Astrocyte of the cerebellum (primary cell): ENCODE measurements around the gene SCGB2B2.

Experiments
- DNase-seq: peaks from one replicate; pipeline ENCODE4 v3.0.0-alpha.2; 2011; ENCODE audit warnings: low read depth
- H3K4me3 ChIP-seq: 2 replicates; pipeline ENCODE4 v1.5.1; 2011; ENCODE audit warnings: mild to moderate bottlenecking, low read depth, low read length, moderate library complexity
- CTCF ChIP-seq: IDR thresholded peaks from 2 replicates; pipeline ENCODE4 v1.5.1; 2012; ENCODE audit warnings: low read length, low read depth, moderate library complexity, mild to moderate bottlenecking; ENCODE audit errors: missing control alignments
- in situ Hi-C: cut with HindIII; loops from 2 replicates; pipeline ENCODE4 v1.10.0; 2017; ENCODE audit warnings: low sequenced_read_pairs

The SCGB2B2 gene

GRCh38 chr19:34639491-34640085 lies 37.4 kb downstream of the SCGB2B2 start:
- H3K4me3 ChIP-seq, result no peak overlapping the region
- TF ChIP-seq CTCF, result peak; percentile 62
- peak; percentile 49 for DNase-seq
- in situ Hi-C loops, result no loop called here

- H3K4me3 ChIP-seq, result no peak overlapping the region
- in situ Hi-C loops, result no loop called here
- TF ChIP-seq CTCF, result no peak
- no peak for DNase-seq
Observed at GRCh38 chr19:34633802-34634201, 43.2 kb downstream of the SCGB2B2 start.
